GM12865 (cell line): Measurements from ENCODE around the gene EED.

Experiments
- DNase-seq: peaks from one replicate; pipeline ENCODE4 v3.0.0; 2010; ENCODE audit warnings: low read depth
- H3K4me3 ChIP-seq: 2 replicates; pipeline ENCODE4 v1.5.1; 2011; ENCODE audit warnings: mild to moderate bottlenecking, low read depth, low read length, control low read depth
- CTCF ChIP-seq: IDR thresholded peaks from 2 replicates; pipeline ENCODE4 v1.5.1; 2011; ENCODE audit warnings: low read length, control low read depth, low read depth, inconsistent platforms; ENCODE audit not compliant: insufficient read depth; ENCODE audit errors: missing control alignments

EED gene

GRCh38 chr11:86247608-86248007, 3.1 kb downstream of the EED start:
- no peak for TF ChIP-seq CTCF
- no peak for DNase-seq
- peak overlapping the region; percentile 61 for H3K4me3 ChIP-seq

GRCh38 chr11:86248609-86249008, 4.1 kb downstream of the EED start:
- DNase-seq, result peak; percentile 24
- no peak for TF ChIP-seq CTCF

GRCh38 chr11:86249307-86250098, 5.0 kb downstream of the EED start:
- TF ChIP-seq CTCF, result no peak
- peak overlapping the region; percentile 61 for H3K4me3 ChIP-seq
- no peak for DNase-seq

More at GRCh38 chr11:86248609-86249008, 4.1 kb downstream of the EED start:
- peak overlapping the region; percentile 61 for H3K4me3 ChIP-seq

GRCh38 chr11:86251345-86251744, 6.8 kb downstream of the EED start:
- TF ChIP-seq CTCF, result no peak
- DNase-seq, result peak; percentile 46
- H3K4me3 ChIP-seq, result peak overlapping the region; percentile 61

GRCh38 chr11:86255896-86256295, 11.3 kb downstream of the EED start:
- H3K4me3 ChIP-seq, result peak overlapping the region; percentile 32
- peak; percentile 78 for DNase-seq
- no peak for TF ChIP-seq CTCF

GRCh38 chr11:86256608-86257007, 12.1 kb downstream of the EED start:
- no peak for DNase-seq
- TF ChIP-seq CTCF, result no peak
- H3K4me3 ChIP-seq, result peak overlapping the region; percentile 21; the same call in 1 of the 2 replicates

GRCh38 chr11:86257446-86257845, 12.9 kb downstream of the EED start:
- no peak overlapping the region for H3K4me3 ChIP-seq
- TF ChIP-seq CTCF, result no peak

More at GRCh38 chr11:86257446-86257845, 12.9 kb downstream of the EED start:
- DNase-seq, result no peak
